Measurements from ENCODE around the gene PDE5A.
"Not testable (repeated sequence)": the region's sequence is repeated elsewhere in the genome, so short reads cannot be mapped to it uniquely, and the experiment has no call there.

PDE5A gene

DNA sequence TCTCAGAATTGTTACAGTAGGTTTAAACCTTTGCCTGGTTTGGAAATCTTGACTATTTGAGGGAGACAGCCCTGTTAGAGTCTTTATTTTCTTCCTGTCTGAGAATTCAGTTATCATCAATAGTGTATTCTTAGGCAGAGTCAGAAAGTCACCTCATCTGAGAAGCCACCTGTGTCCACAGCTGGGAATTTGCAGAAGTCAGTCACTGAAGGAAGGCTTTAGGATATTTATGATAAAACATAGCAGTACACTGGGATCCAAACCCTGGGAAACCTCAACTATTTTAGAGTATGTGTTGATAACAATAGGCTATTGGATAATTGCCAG, 157.9 kb downstream of the PDE5A start:
- not testable (repeated sequence) for DNase-seq (ENCODE audit: low read depth)

DNA sequence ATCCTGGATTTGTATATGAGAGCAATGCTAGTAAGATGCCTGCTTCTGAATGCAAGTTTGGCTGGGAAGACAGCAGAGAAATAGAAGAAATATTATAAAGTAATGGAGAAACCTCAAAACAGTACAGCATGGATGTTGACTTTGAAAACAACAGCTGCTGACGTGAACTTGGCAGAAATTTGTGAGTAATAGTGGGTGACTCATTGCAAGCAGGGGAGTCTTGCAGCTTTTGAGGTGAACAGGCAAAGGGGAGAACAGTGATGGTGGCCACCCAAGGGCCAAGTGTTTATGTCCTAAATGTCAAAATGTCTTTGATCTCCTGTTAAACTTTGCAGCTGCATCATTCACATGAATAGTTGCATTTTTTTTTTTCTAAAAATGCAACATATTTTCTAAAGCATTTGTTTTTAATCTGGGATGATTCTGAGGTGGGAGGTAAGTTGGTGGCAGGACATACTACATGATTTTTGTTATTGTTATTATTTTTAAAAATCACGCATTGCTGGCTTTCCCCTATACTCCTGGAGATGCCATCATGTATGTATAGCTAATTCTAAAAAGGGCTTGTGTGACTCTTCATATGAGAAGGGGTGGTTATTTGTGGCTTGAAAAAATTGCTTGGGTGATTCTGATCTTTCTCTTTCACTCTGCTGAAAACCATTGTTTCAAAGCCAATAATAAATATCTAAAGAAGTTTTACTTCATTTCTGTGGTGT, 158.4 kb downstream of the PDE5A start:
- DNase-seq (ENCODE audit: low read depth): not testable (repeated sequence)

DNA sequence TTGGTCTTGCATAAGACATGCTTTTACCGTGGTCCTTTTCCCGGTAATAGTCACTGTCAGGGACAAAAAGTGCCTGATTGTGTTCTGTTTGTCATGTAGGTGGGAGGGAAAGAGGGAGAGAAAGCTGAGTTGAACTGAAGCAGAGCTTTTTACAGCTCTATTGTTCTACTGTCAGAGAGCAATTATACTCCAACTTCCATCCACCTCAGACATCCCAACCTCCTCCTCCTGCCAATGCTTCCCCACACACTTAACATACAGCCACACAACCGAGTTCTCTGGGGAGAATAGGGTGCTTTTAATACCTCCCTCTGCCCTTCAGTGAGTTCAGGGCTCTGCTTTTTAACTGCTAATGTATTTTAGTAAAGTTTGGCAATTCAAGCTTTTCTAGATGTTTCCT, 159.6 kb downstream of the PDE5A start:
- DNase-seq (ENCODE audit: low read depth): not testable (repeated sequence)

DNA sequence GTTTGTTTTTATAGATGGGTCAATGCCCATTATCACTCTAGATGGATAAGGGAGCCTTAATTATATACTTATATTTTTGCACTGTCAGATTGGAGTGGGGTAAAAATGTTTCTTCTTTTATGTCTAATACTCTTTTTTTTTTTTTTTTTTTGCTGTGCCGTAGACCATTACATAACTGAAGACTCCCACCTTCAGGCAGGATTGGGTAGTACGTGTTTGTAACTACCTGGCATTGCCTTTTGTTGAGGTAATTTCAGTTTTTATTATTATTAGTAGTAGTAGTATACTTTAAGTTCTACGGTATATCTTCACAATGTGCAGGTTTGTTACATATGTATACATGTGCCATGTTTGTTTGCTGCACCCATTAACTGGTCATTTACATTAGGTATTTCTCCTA, 165.9 kb downstream of the PDE5A start:
- peak; percentile 31 for DNase-seq (ENCODE audit: low read depth)

DNA sequence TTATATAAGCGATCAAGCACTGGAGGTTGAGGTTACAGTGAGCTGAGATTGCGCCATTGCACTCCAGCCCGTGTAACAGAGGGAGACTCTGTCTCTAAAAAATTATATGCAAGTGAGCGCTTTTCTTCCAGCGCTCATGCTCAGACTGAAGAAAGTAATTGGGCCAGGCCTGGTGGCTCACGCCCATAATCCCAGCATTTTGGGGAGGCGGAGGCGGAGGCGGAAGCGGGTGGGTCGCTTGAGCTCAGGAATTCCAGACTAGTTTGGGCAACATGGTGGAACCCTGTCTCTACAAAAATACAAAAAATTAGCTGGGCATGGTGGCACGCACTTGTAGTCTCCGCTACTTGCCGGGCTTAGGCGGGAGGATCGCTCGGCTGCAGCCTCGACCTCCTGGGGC, 172.9 kb downstream of the PDE5A start:
- DNase-seq (ENCODE audit: low read depth): not testable (repeated sequence)

DNA sequence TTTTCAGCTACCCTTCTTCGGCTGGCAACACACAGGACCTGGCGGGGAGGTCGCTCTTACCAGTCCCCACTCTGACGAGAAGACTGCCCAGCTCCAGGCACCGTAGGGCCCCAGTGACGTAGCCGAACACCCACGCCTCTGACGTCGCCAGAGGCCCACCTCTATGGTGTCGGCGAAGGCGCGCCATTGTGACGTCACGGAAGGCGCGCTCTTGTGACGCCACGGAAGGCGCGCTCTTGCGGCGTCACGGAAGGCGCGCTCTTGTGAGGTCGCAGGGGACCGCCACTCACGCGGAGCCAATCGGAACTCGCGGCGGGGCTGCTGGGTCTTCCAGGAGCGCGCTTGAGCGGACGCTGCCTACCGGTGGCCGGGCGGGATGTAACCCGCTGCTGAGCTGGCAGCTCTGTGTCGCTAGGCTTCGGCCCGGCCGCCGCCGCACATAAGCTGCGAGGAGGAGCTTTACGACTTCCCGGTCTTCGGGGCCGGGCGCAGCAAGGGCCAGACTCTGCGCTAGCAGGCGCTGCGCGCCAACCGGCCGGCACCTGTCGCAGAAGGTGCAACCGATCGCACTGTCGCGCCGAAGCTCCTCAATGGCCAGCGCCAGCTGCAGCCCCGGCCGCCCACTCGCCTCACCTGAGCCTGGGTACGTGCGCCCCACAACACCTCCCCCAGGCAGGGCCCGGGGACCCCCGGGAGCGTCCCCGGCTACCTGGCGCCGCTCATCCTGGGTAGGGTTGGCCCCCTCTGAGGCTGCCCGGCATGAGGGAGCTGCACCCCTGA, 173.9 kb downstream of the PDE5A start:
- DNase-seq (ENCODE audit: low read depth): peak; percentile 95

DNA sequence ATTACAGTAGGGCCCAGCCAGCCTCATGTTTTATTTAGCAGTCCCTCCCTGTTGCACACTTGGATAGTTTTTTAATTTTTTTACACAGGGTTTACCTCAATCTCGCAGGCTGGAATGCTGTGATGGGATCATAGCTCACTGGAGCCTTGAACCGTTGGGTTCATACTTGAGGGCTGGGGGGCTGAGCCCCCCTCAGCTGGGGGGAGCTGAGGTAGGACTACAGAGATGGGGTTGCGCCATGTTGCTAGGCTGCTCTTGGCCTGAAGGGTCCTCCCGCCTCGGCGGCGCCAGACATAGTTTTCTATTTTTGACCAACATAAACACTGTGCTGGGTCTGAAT, 174.5 kb downstream of the PDE5A start:
- DNase-seq (ENCODE audit: low read depth): not testable (repeated sequence)

DNA sequence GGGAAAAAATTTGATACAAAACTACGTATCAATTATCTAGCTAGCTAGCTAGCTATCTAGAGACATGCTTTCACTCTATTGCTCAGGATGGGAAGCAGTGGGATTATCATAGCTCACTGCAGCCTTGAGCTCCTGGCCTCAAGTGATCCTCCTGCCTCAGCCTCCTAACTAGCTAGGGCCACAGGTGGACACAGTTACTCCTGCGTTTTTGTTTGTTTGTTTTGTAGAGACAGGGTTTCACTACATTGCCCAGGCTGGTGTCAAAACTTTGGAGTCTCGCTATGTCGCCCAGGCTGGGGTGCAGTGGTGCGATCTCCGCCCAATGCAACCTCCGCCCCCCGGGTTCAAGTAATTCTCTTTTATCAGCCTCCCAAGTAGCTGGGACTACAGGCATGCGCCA, 175.3 kb downstream of the PDE5A start:
- not testable (repeated sequence) for DNase-seq (ENCODE audit: low read depth)

DNA sequence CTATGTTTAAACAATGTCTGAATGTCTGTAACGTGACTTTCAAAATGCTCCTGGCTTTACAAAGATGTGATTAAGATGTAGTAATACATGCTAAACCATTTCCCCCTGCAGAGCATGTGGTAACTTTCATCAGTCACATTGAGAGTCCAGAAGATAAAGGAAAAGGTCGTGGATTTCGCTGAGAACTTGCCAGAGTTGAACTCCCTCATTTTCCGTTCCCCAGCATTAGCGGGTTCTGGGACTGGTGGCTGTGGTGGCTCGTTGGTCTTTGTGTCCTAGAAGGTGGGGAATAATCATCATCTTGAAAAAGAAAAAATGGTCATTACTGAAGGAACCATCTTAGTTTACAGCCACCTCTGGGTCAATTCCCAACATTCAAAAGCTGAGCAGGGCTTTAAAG, 178.8 kb downstream of the PDE5A start:
- DNase-seq (ENCODE audit: low read depth): not testable (repeated sequence)

Measured in stimulated activated CD4-positive, alpha-beta T cell treated with anti-CD3 and anti-CD28 coated beads, Interleukin-2, amount 100 ng/mL, for 4 hours (primary cell).